Body of pancreas (tissue), 4 donors: ENCODE measurements around the gene WNT3A.

Experiments
- CTCF ChIP-seq, 7 experiments: fragments of 450-650 bp in 4 of 7; fragments of 200-600 bp in 3 of 7; sonication (generic) in 3 of 7; IDR thresholded peaks; one replicate each; pipeline ENCODE4 v1.5.1; 2016 to 2019; ENCODE audit warnings: antibody characterized with exemption in 7 of 7
- POLR2A ChIP-seq, 3 donors: fragments of 450-650 bp; IDR thresholded peaks; one replicate each; pipeline ENCODE4 v1.6.1; 2016; ENCODE audit warnings: antibody characterized with exemption in 3 of 3, mild to moderate bottlenecking in 2 of 3

DNA sequence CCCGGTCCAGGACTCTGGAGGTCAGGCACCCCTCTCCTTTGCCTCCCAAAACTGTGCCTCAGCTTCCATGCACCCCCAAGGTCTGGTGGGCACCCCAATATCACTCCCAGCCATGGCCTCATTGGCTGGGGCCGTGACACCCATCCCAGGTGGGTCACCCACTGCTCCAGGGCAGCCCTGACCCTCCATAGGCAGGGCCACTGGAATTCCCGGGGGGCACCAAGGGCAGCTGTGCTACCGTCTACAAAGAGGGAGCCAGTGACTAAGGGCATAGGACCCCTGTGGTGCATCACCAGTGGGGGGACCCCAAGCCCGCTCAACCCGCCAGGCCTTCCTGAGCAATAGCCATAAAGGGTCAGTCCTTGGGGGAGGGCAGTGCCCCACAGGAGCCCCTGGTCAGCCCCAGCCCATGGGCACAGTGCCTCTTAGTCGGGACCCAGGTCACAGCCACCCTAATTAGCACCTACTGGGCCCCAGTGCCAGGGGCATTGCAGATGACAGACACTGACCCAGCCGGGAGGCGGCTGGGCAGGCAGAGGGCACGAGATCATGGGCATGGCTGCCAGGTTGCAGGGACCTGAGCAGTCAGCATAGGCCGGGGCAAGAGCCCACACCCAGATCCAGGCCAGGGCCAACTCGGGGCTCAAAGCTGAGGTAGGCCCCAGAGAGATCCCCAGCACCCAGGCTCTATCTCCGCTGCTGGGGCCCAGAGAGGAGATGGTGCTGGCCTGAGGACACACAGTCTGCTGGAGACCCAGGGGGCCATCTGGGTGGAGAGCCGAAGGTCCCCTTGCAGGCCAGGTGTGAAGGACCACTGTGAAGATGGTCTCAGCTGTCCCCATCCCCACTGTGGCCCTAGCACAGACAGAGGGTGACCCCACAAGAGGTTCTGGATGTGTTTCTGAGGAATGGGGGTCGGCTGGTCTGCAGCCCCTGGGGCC lies 56.7 kb downstream of the WNT3A start:
- TF ChIP-seq POLR2A (IDR thresholded peaks at IDR 0.05) (no peak), CTCF (IDR thresholded peaks at IDR 0.05) (no peak)
